Central memory CD4-positive, alpha-beta T cell (primary cell): Measurements from ENCODE around the gene SMIM35.

Experiments used
- DNase-seq: peaks from one replicate; pipeline ENCODE4 v3.0.0; 2022

The SMIM35 gene

GRCh38 chr11:118108513-118108912 lies 21.8 kb upstream of the SMIM35 start:
- no peak for DNase-seq

- DNase-seq, result no peak
Observed at GRCh38 chr11:118106789-118107335, 20.1 kb upstream of the SMIM35 start.

- no peak for DNase-seq
Observed at GRCh38 chr11:118105657-118106305, 19.0 kb upstream of the SMIM35 start.

- DNase-seq, result no peak
Observed at GRCh38 chr11:118104491-118104890, 17.7 kb upstream of the SMIM35 start.

- DNase-seq, result no peak
Observed at GRCh38 chr11:118102721-118103261, 16.0 kb upstream of the SMIM35 start.

- no peak for DNase-seq
Observed at GRCh38 chr11:118100691-118101232, 14.0 kb upstream of the SMIM35 start.

GRCh38 chr11:118099838-118100556 lies 13.2 kb upstream of the SMIM35 start:
- DNase-seq, result no peak

- no peak for DNase-seq
Observed at GRCh38 chr11:118098996-118099837, 12.5 kb upstream of the SMIM35 start.

- DNase-seq, result no peak
Observed at GRCh38 chr11:118095967-118096367, 9.2 kb upstream of the SMIM35 start.

GRCh38 chr11:118095493-118095892 lies 8.7 kb upstream of the SMIM35 start:
- no peak for DNase-seq

- DNase-seq, result no peak
Observed at GRCh38 chr11:118092907-118093571, 6.3 kb upstream of the SMIM35 start.

- no peak for DNase-seq
Observed at GRCh38 chr11:118091690-118092089, 4.9 kb upstream of the SMIM35 start.

GRCh38 chr11:118090545-118091162 lies 3.9 kb upstream of the SMIM35 start:
- no peak for DNase-seq

GRCh38 chr11:118088531-118088930 lies 1.8 kb upstream of the SMIM35 start:
- no peak for DNase-seq

GRCh38 chr11:118087931-118088330 lies 1.2 kb upstream of the SMIM35 start:
- DNase-seq, result no peak

- no peak for DNase-seq
Observed at GRCh38 chr11:118084656-118085055, 2.1 kb downstream of the SMIM35 start.

GRCh38 chr11:118084247-118084646 lies 2.5 kb downstream of the SMIM35 start:
- no peak for DNase-seq

- DNase-seq, result no peak
Observed at GRCh38 chr11:118082880-118083552, 3.7 kb downstream of the SMIM35 start.

- no peak for DNase-seq
Observed at GRCh38 chr11:118081241-118081958, 5.4 kb downstream of the SMIM35 start.

GRCh38 chr11:118080296-118080695 lies 6.5 kb downstream of the SMIM35 start:
- DNase-seq, result no peak
